Hepatocyte (in vitro differentiated cells): ENCODE data around the gene RPUSD4.

Source experiments
- CTCF ChIP-seq: fragments of 200-600 bp; sonication (generic); IDR thresholded peaks from 2 replicates; pipeline ENCODE4 v1.5.1; 2016; ENCODE audit warnings: antibody characterized with exemption, mild to moderate bottlenecking; ENCODE audit not compliant: poor library complexity
- EZH2phosphoT487 ChIP-seq: fragments of 200-600 bp; sonication (generic); IDR thresholded peaks from one replicate; pipeline ENCODE4 v1.6.1; 2018; ENCODE audit warnings: antibody characterized with exemption, mild to moderate bottlenecking, low read depth, moderate library complexity; ENCODE audit not compliant: unreplicated experiment, severe bottlenecking

- no peak for TF ChIP-seq CTCF
- no peak for TF ChIP-seq EZH2phosphoT487
These were observed 43.4 kb upstream of the RPUSD4 start for GRCh38 chr11:126254819-126255218.
